GM18858 (cell line): Measurements from ENCODE around the gene STARD9.

Source experiments
- ATAC-seq: cut with Tn5 transposase; IDR thresholded peaks from one replicate; pipeline ENCODE4 v1.9.1; 2021; ENCODE audit not compliant: unreplicated experiment

STARD9 gene

DNA sequence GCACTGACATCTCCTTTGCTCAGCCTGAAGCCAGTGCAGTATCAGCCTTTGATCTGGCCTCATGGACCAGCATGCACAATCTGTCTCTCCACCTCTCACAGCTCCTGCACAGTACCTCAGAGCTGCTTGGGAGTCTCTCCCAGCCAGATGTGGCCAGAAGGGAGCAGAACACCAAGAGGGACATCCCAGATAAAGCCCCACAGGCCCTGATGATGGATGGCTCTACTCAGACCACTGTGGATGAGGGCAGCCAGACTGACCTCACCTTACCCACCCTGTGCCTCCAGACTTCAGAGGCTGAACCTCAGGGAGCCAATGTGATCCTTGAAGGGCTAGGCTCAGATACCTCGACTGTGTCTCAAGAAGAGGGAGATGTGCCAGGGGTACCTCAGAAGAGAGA lies 117.1 kb downstream of the STARD9 start:
- ATAC-seq: no peak

GRCh38 chr15:42692997-42693396 lies 117.6 kb downstream of the STARD9 start:
- no peak for ATAC-seq

- ATAC-seq: no peak
These were observed 118.1 kb downstream of the STARD9 start for GRCh38 chr15:42693496-42693895.

- ATAC-seq: no peak
These were observed 118.5 kb downstream of the STARD9 start for GRCh38 chr15:42693942-42694341.

DNA sequence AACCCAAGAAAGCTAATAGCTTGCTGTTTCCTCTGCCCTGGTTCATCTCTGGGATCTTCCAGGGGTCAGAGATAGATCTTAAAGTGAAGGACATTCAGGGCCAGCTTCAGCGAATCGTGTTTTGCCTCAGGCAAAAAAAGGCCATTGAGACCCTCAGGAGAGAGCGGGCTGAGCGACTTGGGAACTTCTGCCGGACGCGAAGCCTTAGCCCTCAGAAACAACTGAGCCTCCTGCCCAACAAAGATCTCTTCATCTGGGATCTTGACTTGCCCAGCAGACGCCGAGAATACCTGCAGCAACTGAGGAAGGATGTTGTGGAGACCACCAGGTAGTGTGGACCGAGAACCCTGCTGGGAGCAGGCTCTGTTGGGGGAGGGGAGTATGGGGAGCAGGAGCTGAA lies 119.0 kb downstream of the STARD9 start:
- ATAC-seq: no peak

DNA sequence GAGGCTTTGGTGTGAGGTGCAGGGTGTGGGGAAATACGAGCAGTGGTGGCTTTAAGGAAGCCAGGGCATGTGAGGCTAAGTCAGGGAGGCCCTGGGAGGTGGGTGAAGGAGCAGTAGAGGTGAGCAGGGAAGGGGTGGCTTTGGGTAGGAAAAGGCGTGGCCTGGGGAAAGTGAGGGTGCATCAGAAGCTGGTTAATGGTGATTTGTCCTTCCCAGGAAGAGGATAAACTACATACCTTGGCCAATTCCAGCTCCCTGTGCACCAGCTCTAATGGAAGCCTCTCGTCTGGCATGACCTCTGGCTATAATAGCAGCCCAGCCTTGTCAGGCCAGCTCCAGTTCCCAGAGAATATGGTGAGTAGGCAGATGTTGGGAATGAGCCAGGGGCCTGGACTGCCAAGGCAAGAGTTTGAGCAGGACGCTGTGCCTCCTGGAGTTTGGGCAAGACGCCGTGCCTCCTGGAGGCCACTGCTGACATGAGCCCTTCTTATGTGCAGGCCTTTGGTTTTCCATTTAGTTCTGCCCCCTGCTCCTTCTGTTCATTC lies 120.2 kb downstream of the STARD9 start:
- no peak for ATAC-seq

DNA sequence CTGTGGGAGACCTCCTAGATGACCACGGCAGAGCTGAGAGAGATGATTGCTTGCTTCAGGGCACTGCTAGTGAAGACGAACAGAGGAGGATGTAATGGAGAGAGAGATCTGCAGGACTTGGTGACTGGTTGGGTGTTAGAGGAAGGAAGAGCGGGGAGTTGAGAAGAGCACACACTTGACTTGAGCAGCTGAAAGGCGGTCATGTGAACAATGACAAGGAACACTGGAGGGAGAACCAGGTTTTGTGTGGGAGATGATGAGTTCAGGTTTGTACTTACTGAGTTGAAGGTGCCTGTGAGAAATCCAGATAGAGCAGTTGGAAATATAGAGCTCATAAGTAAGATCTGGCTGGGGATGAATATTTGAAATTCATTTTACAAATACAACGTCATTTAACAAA lies 121.2 kb downstream of the STARD9 start:
- ATAC-seq: no peak

DNA sequence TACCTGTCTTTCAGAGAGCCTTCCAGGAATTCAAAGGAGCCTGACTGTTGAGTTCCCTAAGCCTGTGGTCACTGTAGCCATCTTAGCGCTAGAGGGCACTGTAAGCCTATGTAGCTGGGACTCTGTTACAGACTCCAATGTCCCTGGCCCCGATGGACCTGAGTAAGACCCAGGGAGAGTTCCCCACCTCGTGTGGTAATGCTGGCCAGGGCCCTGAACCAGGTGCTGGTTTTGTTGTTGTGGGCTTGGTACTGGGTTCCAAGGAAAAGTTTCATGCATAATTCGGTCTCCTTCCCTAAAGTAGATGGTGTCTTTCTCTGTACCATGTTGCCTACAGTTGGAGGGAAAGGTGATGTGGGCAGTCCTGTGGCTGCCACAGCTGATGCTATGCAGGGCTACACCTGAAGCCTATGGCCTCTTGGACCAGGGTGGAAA lies 129.1 kb downstream of the STARD9 start:
- ATAC-seq: no peak

DNA sequence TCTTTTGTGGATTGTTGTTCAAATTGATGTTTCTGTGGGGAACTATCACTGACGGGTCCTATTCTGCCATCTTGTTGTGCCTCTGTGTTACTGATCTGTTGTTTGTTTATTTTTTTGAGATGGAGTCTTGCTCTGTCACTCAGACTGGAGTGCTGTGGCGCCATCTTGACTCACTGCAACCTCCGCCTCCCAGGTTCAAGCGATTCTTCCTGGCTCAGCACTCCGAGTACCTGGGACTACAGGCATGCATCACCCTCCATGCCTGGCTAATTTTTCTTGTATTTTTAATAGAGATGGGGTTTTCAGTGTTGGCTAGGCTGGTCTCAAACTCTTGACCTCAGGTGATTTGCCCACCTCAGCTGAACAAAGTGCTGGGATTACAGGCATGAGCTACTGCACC lies 129.9 kb downstream of the STARD9 start:
- ATAC-seq: no peak

GRCh38 chr15:42707068-42707467 lies 131.7 kb downstream of the STARD9 start:
- ATAC-seq: no peak

DNA sequence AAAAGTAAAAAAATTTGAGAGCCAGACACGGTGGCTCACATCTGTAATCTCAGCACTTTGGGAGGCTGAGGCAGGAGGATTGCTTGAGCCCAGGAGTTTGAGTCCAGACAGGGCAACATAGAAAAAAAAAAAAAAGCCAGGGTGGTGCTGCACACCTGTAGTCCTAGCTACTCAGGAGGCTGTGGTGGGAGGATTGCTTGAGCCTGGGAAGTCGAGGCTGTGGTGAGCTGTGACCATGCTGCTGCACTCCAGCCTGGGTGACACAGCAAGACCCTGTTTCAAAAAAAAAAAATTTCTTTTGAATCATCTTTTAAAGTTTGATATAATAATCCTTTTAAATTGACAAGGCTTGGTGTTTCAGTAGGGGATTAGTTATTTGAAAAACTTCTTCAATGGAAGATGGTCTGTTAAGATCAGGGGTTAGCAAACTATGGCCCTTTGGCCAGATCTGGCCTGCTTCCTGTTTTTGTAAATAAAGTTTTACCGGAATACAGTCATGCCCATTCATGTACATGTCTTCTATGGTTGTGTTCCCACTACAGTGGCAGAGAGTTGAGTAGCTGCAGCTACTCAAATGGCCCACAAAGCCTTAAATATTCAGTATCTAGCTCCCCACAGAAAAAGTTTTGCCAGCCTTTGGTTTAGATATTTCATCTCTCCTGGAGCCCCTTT lies 132.6 kb downstream of the STARD9 start:
- ATAC-seq: no peak

GRCh38 chr15:42710662-42711061 lies 135.3 kb downstream of the STARD9 start:
- ATAC-seq: no peak

- no peak for ATAC-seq
These were observed 136.3 kb downstream of the STARD9 start for GRCh38 chr15:42711746-42712145.

DNA sequence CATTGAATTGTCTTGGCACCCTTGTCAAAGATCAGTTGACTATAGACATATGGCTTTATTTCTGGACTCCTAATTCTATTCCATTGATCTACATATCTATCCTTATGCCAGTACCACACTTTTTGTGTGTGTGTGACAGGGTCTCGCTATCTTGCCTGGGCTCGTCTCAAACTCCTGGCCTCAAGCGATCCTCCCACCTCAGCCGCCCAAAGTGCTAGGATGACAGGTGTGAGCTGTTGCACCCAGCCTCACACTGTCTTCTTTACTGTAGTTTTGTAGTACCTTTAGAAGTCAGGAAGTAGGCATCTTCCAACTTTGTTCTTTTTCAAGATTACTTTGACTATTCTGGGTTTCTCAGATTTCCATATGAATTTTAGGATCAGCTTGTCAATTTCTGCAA lies 137.2 kb downstream of the STARD9 start:
- no peak for ATAC-seq

- ATAC-seq: no peak
These were observed 140.7 kb downstream of the STARD9 start for GRCh38 chr15:42716125-42716524.

DNA sequence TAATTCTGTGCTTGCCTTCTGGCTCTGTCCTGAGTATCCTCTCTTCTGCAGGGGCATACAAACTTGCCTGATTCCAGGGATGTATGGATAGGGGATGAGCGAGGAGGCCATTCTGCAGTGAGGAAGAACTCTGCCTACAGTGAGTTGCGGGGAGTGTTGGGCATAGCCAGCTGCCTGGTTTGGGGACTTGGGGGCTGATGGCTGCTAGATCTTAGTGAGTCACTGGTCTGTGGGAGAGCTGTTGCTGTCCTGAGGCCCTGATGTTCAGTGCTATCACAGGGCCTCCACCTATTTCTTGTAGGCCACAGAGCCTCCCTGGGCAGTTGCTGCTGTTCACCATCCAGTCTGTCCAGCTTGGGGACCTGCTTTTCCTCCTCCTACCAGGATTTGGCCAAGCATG lies 141.2 kb downstream of the STARD9 start:
- no peak for ATAC-seq

GRCh38 chr15:42719043-42719442 lies 143.6 kb downstream of the STARD9 start:
- no peak for ATAC-seq

- no peak for ATAC-seq
These were observed 144.7 kb downstream of the STARD9 start for GRCh38 chr15:42720071-42720470.

GRCh38 chr15:42721016-42721415 lies 145.6 kb downstream of the STARD9 start:
- no peak for ATAC-seq

- no peak for ATAC-seq
These were observed 146.5 kb downstream of the STARD9 start for GRCh38 chr15:42721916-42722315.

GRCh38 chr15:42723068-42723467 lies 147.7 kb downstream of the STARD9 start:
- ATAC-seq: no peak

GRCh38 chr15:42724276-42724675 lies 148.9 kb downstream of the STARD9 start:
- ATAC-seq: no peak

GRCh38 chr15:42725331-42725903 lies 150.0 kb downstream of the STARD9 start:
- no peak for ATAC-seq
